Thyroid gland (tissue), 4 donors: Measurements from ENCODE around the gene CRYL1. TPM values are rescaled to one million over a fixed set of nuclear protein-coding genes. Genes with fewer than 3 reads are reported as not detected.

Source experiments
- DNase-seq, 2 donors: peaks; one replicate each; pipeline ENCODE4 v3.0.0-alpha.2; 2019
- H3K27ac ChIP-seq, 3 donors: fragments of 200-600 bp; sonication (generic); 1 replicate in 2 of 3; 2 replicates in 1 of 3; pipeline ENCODE4 v1.5.1; 2016 to 2019; ENCODE audit warnings: mild to moderate bottlenecking in 1 of 3, moderate library complexity in 1 of 3
- H3K27me3 ChIP-seq: fragments of 200-600 bp; sonication (generic); one replicate; pipeline ENCODE4 v1.5.1; 2019
- H3K36me3 ChIP-seq, 2 donors: fragments of 200-600 bp; sonication (generic); one replicate each; pipeline ENCODE4 v1.5.1; 2016 to 2019
- H3K4me1 ChIP-seq, 2 donors: fragments of 200-600 bp; sonication (generic); one replicate each; pipeline ENCODE4 v1.5.1; 2017 to 2019
- H3K4me3 ChIP-seq, 3 donors: fragments of 200-600 bp; sonication (generic); replicated peaks in 1 of 3; 1 replicate in 2 of 3; 2 replicates in 1 of 3; pipeline ENCODE4 v1.5.1; 2016; ENCODE audit warnings: mild to moderate bottlenecking in 1 of 3
- H3K9me3 ChIP-seq: fragments of 200-600 bp; sonication (generic); one replicate; pipeline ENCODE4 v1.5.1; 2017
- CTCF ChIP-seq, 6 experiments: fragments of 200-600 bp in 3 of 6; fragments of 450-650 bp in 3 of 6; sonication (generic) in 3 of 6; IDR thresholded peaks; one replicate each; pipeline ENCODE4 v1.5.1; 2016 to 2019; ENCODE audit warnings: antibody characterized with exemption in 6 of 6, mild to moderate bottlenecking in 2 of 6, inconsistent platforms in 1 of 6, moderate library complexity in 1 of 6
- POLR2A ChIP-seq, 2 donors: fragments of 450-650 bp; IDR thresholded peaks; one replicate each; pipeline ENCODE4 v1.6.1; 2017; ENCODE audit warnings: antibody characterized with exemption in 2 of 2, mild to moderate bottlenecking in 2 of 2, moderate library complexity in 1 of 2
- whole genome bisulfite sequencing, 2 donors: methylation state at CpG; one replicate each; pipeline ENCODE4 v1.1.5; 2017; 5-methylcytosine and 5-hydroxymethylcytosine counted together
- intact Hi-C: fragments of 100-400 bp; cut with DNase I; formaldehyde crosslinking; loops from one replicate; pipeline ENCODE4 v1.15.1; 2023
- total RNA-seq, 4 donors: library from RNA; depleted of rRNA; stranded (reverse); fragments of >200 nt; gene quantifications; one replicate each; pipeline ENCODE4 v1.2.3, GENCODE V29; 2016

CRYL1 gene
- total RNA-seq, 4 donors from 2014 or later, result 33.1 to 53.8 (median 46.7) TPM

GRCh38 chr13:20505405-20506366, 20.0 kb downstream of the CRYL1 start:
- no peak overlapping the region for H3K27ac ChIP-seq

GRCh38 chr13:20503088-20504083, 22.3 kb downstream of the CRYL1 start:
- H3K9me3 ChIP-seq, result no peaks in the 10 kb centered on the region
- H3K4me1 ChIP-seq, result no peaks in the 10 kb centered on the region
- 96% methylated on average over 16 of the region's 16 CpGs for WGBS, 2 donors
- H3K27ac ChIP-seq, result no peak overlapping the region
- no peaks in the 10 kb centered on the region for H3K27me3 ChIP-seq
- TF ChIP-seq CTCF (IDR thresholded peaks at IDR 0.05) (no peak), POLR2A (IDR thresholded peaks at IDR 0.05) (no peak)
- intact Hi-C loops, result no loop called here
- H3K4me3 ChIP-seq, result no peak overlapping the region
- DNase-seq, result no peak
- H3K36me3 ChIP-seq, result no peaks in the 10 kb centered on the region

More at GRCh38 chr13:20505405-20506366, 20.0 kb downstream of the CRYL1 start:
- 81 to 90% methylated on average over 10 of the region's 10 CpGs for WGBS, 2 donors
- intact Hi-C loops, result no loop called here
- H3K27me3 ChIP-seq, result no peaks in the 10 kb centered on the region
- DNase-seq, result no peak
- H3K4me1 ChIP-seq, result no peaks in the 10 kb centered on the region
- TF ChIP-seq CTCF (IDR thresholded peaks at IDR 0.05) (no peak), POLR2A (IDR thresholded peaks at IDR 0.05) (no peak)
- H3K9me3 ChIP-seq, result no peaks in the 10 kb centered on the region
- H3K4me3 ChIP-seq, result no peak overlapping the region
- H3K36me3 ChIP-seq, result no peaks in the 10 kb centered on the region

GRCh38 chr13:20501592-20501991, 24.1 kb downstream of the CRYL1 start:
- H3K4me3 ChIP-seq, result no peak overlapping the region
- no peak overlapping the region for H3K27ac ChIP-seq
- no peak for TF ChIP-seq CTCF (IDR thresholded peaks at IDR 0.05)
- TF ChIP-seq POLR2A (IDR thresholded peaks at IDR 0.05), result no peak
- no peaks in the 10 kb centered on the region for H3K27me3 ChIP-seq
- intact Hi-C loops, result no loop called here
- H3K4me1 ChIP-seq, result no peaks in the 10 kb centered on the region
- no peak for DNase-seq
- no peaks in the 10 kb centered on the region for H3K36me3 ChIP-seq
- 67 to 69% methylated on average over 4 of the region's 4 CpGs for WGBS, 2 donors
- no peaks in the 10 kb centered on the region for H3K9me3 ChIP-seq

GRCh38 chr13:20501120-20501519, 24.5 kb downstream of the CRYL1 start:
- DNase-seq, result no peak
- Histone ChIP-seq H3K9me3 (no peaks in the 10 kb centered on the region), H3K4me3 (no peak overlapping the region), H3K27ac (no peak overlapping the region), H3K27me3 (no peaks in the 10 kb centered on the region), H3K36me3 (no peaks in the 10 kb centered on the region), H3K4me1 (no peaks in the 10 kb centered on the region)
- no peak for TF ChIP-seq CTCF (IDR thresholded peaks at IDR 0.05)
- intact Hi-C loops, result no loop called here
- 90 to 93% methylated on average over 2 of the region's 2 CpGs for WGBS, 2 donors
